NCI-H2227 treated with DMSO at 0.1 percent for 48 hours (cell line): ENCODE results near the gene IGFBP6.

Source experiments
- DNase-seq: peaks from one replicate; lab custom pipeline; 2025; lab: John Stamatoyannopoulos, UW

IGFBP6 gene

DNA sequence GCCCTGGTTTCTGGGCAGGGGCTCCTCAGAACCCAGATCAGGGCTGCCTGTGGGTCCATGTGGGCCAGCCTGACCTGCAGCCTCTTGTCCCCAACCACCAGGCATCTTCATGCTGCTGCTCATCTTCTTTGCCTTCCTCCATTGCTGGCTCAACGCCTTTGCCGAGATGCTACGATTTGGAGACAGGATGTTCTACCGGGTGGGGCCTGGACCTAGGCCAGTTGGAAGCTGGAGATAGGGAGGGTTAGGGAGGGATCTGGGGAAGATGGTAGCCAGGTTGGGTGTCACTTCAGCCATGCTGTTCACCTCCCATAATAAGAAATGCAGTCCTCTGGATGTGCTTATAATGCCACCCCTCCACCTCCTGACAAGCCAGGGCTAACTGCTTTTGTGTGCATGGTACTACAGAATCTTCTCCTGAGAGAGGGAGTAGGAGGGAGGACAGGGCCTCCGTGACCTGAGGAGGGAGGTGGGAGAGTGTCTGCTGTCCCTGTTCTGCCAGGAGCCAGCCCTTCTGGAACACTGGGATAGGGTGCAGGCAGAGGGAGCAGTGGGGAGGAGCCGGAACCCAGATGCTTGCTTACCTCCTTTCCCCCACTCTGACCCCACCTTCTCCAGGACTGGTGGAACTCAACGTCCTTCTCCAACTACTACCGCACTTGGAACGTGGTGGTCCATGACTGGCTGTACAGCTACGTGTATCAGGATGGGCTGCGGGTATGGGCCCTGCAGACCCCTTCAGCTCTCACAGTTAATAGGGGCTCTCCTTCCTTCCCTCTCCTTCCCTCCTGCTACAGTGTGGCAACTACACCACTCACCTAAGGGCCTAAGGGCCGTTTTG is 23.4 kb downstream of the IGFBP6 start:
- no peak for DNase-seq

- DNase-seq = no peak
Measured at GRCh38 chr12:53122961-53123468, 25.5 kb downstream of the IGFBP6 start.

DNA sequence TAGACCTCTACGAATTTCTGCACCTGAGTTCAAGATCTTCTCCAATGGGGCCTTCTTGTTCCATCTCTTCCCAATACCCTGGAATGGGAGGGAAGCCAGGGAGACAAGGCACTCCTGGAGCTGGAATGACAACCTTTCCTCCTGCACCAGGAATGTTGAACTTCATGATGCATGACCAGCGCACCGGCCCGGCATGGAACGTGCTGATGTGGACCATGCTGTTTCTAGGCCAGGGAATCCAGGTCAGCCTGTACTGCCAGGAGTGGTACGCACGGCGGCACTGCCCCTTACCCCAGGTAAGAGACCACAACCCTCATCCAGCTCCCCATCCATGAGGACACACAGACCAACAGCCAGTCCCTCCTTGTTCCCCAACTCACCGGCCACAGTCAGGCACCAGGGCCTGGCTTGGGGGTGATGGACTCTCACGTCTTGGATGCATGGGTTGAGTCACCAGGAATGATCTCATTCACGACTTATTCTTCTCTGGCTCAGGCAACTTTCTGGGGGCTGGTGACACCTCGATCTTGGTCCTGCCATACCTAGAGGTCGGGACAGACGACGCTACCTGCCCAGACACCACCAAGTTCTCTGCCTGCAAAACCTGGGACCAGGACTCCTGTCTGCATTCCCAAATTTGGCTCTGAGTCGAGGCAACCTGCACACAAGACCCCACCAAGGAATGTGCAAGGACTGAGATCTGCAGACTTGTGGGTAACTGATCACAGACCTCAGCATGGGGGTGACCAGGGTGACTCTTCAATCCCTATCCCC is 26.3 kb downstream of the IGFBP6 start:
- DNase-seq = no peak

DNA sequence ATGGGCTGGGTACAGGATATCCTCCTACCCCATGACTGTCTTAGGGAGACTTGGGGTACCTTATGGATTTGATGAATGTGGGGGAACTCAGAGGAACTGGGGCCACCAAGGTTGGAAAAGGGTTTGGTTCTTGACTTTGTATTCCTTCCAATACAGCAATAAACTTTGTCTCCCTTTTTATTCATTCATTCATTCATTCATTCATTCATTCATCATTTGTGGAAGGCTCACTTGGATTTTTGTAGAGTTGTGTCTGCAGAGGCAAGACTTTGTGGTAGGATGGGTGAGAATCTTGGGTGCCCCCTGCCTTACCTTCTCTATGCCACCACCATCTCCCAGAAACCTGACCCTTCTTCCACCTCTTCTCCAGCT is 26.9 kb downstream of the IGFBP6 start:
- DNase-seq = no peak

DNA sequence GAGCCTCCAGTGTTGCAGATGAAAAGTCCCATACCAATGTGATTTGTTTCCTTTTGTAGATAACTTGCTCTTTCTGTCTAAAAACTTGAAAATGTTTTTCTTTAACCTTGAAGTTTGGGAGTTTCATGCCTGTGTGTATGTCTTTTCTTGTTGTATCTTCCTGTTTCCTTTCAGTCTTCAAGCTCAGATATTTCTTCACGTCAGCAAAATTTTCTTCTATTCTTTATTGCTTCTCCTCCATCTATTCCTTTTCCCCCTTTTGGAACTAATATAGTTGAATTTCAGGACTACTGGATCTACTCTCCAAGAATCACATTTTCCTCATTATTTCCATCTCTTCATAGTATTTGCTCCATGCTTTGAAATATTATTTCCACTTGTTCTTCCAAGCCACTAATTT is 29.7 kb downstream of the IGFBP6 start:
- DNase-seq = no peak

GRCh38 chr12:53128780-53129569 is 31.5 kb downstream of the IGFBP6 start:
- no peak for DNase-seq

DNA sequence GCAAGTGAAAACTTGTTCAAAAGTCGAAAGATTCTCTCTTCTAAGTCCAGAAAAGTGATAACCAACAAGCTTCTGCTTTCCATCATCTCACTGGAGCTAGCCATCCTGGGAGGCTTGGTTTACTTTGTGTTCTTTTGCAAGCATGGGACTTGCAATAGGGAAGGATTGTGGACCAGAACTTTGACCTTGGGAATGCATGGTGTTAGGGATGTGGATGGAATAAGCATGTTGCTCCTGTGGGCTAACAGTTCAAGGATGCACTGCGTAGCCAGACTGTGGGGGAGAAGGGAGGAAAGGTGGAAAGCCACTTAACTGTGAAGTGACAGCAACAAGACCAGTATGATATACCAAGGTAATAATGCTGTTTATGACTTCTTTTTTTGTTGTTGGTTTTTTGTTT is 34.4 kb downstream of the IGFBP6 start:
- DNase-seq = no peak

DNA sequence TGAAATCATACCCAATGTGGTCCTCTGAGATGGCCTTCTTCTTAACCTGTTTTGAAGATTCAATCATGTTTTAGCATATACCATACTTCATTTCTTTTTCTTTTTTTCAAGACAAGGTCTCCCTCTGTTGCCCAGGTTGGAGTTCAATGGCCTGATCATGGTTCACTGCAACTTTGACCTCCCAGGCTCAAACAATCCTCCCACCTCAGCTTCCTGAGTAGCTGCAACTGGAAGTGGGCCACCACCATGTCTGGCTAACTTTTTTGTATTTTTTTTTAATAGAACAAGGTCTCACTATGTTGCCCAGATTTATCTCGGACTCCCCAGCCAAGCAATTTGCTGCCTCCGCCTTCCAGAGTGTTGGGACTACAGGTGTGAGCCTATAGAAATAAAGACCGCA is 36.3 kb downstream of the IGFBP6 start:
- no peak for DNase-seq

- DNase-seq = no peak
Measured at GRCh38 chr12:53143355-53143754, 45.9 kb downstream of the IGFBP6 start.

- DNase-seq = no peak
Measured at GRCh38 chr12:53145383-53146260, 48.2 kb downstream of the IGFBP6 start.

DNA sequence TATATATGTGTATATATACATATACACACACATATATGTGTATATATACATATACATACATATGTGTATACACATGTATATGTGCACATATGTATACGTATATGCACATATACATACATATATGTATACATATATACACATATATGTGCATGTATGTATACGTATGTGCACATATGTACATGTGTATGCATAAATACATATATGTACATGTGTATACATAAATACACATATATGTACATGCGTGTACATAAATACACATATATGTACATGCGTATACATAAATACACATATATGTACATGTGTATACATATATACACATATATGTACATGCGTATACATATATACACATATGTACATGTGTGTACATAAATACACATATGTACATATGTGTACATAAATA is 49.7 kb downstream of the IGFBP6 start:
- no peak for DNase-seq

- DNase-seq = no peak
Measured at GRCh38 chr12:53147653-53148052, 50.2 kb downstream of the IGFBP6 start.

- no peak for DNase-seq
Measured at GRCh38 chr12:53151039-53151438, 53.6 kb downstream of the IGFBP6 start.
